ENCODE data around the gene UCHL3. TPM values are rescaled to one million over a fixed set of nuclear protein-coding genes. Genes with fewer than 3 reads are reported as not detected.

UCHL3 gene
- total and polyA plus RNA-seq, 9 of the 15 experiments (the other 6 are each of a cell fraction or from before 2014, with no cell fraction given) = 42.2 to 112 (median 85.4) TPM

- TF ChIP-seq CUX1 (CRISPR knock-in tag; IDR thresholded peaks at IDR 0.05) (no peak), HES1 (IDR thresholded peaks at IDR 0.05; ENCODE audit: low read depth) (0 out of 2 replicates have a peak, but pooled peaks have one; percentile 56), ATF3 (IDR thresholded peaks at IDR 0.05) (no peak; the same call in 1 of the 2 replicates), ATF3 (CRISPR knock-in tag; conservative IDR thresholded peaks at IDR 0.05) (no peak), ZNF175 (CRISPR knock-in tag; IDR thresholded peaks at IDR 0.05; ENCODE audit: low read depth) (no peak), PHF21A (IDR thresholded peaks at IDR 0.05; ENCODE audit: borderline replicate concordance, low read depth) (no peak), ZNF551 (CRISPR knock-in tag; IDR thresholded peaks at IDR 0.05) (no peak), ARID1B (IDR thresholded peaks at IDR 0.05) (no peak), ZNF695 (CRISPR knock-in tag; IDR thresholded peaks at IDR 0.05) (no peak), ZNF668 (CRISPR knock-in tag; IDR thresholded peaks at IDR 0.05) (no peak), REST (IDR thresholded peaks at IDR 0.05; ENCODE audit: borderline replicate concordance) (peak; percentile 48; the same call in 1 of the 2 replicates), REST (CRISPR knock-in tag; IDR thresholded peaks at IDR 0.05; ENCODE audit: low read depth) (no peak)
Observed at GRCh38 chr13:75549262-75550158, at the start of gene UCHL3 (continued).

Measured in K562 (cell line).